ENCODE results near the gene WDR41.

GRCh38 chr5:77499441-77499840, 7.3 kb upstream of the WDR41 start:
- TF ChIP-seq CTCF (IDR thresholded peaks at IDR 0.05) (no peak), POLR2A (IDR thresholded peaks at IDR 0.05) (no peak)
